ENCODE data around the gene FAM204A. TPM values are rescaled to one million over a fixed set of nuclear protein-coding genes. Genes with fewer than 3 reads are reported as not detected.

The FAM204A gene
- total RNA-seq, 1 experiment from 2014 or later: 44.4 TPM

DNA sequence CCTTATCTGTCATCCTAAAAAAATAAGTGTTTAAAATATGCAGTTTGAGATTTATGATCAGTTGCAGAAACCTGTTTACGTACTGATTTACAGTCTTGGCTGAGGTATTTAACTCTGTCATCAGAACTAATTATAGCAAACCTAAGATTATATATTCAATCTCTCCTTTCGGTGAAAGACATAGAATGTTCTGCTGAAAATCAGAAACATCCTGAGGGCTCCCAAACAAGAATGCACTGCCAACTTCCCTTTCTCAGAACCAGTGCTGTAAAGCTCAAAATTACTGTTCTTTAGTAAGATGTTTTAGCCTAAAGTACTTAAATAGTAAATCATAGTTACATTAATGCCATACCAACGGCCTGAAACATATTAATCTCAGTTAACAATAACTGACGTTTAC lies 34.3 kb downstream of the FAM204A start:
- Histone ChIP-seq H3K9me3 (ENCODE audit: insufficient read depth, low read depth) (no peaks in the 10 kb centered on the region), H3K79me2 (ENCODE audit: low read depth) (no peaks in the 10 kb centered on the region), H3F3A (ENCODE audit: insufficient read depth, low read depth) (no peaks in the 10 kb centered on the region), H3K4me3 (no peak overlapping the region), H3K4me2 (no peak overlapping the region), H3K36me3 (ENCODE audit: low read depth) (no peaks in the 10 kb centered on the region), H3K27me3 (ENCODE audit: insufficient read depth, low read depth) (no peaks in the 10 kb centered on the region), H3K9me2 (ENCODE audit: insufficient read depth) (no peaks in the 10 kb centered on the region), H4K20me1 (ENCODE audit: insufficient read depth) (no peaks in the 10 kb centered on the region), H2AFZ (no peak overlapping the region), H3K27ac (no peak overlapping the region), H3K4me1 (replicated peaks; ENCODE audit: insufficient read depth) (peaks cover 9% of the 10 kb centered on the region)
- ChIA-PET CTCF (no interaction called here), POLR2A (ENCODE audit: unreplicated experiment) (no interaction called here)
- intact Hi-C loops (cut with micrococcal nuclease; ENCODE audit: unreplicated experiment): no loop called here
- no peak for DNase-seq
- TF ChIP-seq EZH2 (IDR thresholded peaks at IDR 0.05; ENCODE audit: low read depth): no peak
- TF ChIP-seq, protein P1, sequence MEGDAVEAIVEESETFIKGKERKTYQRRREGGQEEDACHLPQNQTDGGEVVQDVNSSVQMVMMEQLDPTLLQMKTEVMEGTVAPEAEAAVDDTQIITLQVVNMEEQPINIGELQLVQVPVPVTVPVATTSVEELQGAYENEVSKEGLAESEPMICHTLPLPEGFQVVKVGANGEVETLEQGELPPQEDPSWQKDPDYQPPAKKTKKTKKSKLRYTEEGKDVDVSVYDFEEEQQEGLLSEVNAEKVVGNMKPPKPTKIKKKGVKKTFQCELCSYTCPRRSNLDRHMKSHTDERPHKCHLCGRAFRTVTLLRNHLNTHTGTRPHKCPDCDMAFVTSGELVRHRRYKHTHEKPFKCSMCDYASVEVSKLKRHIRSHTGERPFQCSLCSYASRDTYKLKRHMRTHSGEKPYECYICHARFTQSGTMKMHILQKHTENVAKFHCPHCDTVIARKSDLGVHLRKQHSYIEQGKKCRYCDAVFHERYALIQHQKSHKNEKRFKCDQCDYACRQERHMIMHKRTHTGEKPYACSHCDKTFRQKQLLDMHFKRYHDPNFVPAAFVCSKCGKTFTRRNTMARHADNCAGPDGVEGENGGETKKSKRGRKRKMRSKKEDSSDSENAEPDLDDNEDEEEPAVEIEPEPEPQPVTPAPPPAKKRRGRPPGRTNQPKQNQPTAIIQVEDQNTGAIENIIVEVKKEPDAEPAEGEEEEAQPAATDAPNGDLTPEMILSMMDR (conservative IDR thresholded peaks at IDR 0.05): no peak
- no TSS peak for BruUV-seq (replicated peaks)

DNA sequence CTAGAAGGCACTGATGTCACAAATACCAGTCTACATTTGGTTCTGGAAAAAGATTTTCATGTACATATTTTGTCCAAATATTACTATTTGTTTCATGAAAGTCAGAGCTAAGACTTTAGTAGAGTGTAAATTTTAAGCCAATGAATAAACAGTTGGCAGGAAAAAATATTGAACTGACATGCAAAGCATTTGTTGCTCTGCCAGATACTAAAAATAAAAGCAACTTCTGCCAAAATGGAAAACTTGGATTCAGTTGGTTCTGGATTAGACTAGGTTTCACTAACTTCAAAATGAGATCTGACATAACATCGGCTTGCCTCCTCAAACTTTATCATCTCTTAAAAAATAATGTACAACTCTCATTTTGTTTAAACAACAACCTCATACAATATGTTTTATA lies 34.9 kb downstream of the FAM204A start:
- BruUV-seq (replicated peaks): no TSS peak
- no peaks in the 10 kb centered on the region for H3K9me3 ChIP-seq (ENCODE audit: insufficient read depth, low read depth)
- TF ChIP-seq, protein P1 (conservative IDR thresholded peaks at IDR 0.05): no peak
- no peak for TF ChIP-seq EZH2 (IDR thresholded peaks at IDR 0.05; ENCODE audit: low read depth)
- H2AFZ ChIP-seq: no peak overlapping the region
- CTCF ChIA-PET: no interaction called here
- no peak for DNase-seq
- H3K9me2 ChIP-seq (ENCODE audit: insufficient read depth): no peaks in the 10 kb centered on the region
- H3K4me2 ChIP-seq: no peak overlapping the region
- no peak overlapping the region for H3K27ac ChIP-seq
- peaks cover 9% of the 10 kb centered on the region for H3K4me1 ChIP-seq (replicated peaks; ENCODE audit: insufficient read depth)
- H3K4me3 ChIP-seq: no peak overlapping the region
- no peaks in the 10 kb centered on the region for H3K27me3 ChIP-seq (ENCODE audit: insufficient read depth, low read depth)
- H4K20me1 ChIP-seq (ENCODE audit: insufficient read depth): no peaks in the 10 kb centered on the region
- POLR2A ChIA-PET (ENCODE audit: unreplicated experiment): no interaction called here
- no peaks in the 10 kb centered on the region for H3K36me3 ChIP-seq (ENCODE audit: low read depth)
- no peaks in the 10 kb centered on the region for H3K79me2 ChIP-seq (ENCODE audit: low read depth)
- intact Hi-C loops (cut with micrococcal nuclease; ENCODE audit: unreplicated experiment): no loop called here
- H3F3A ChIP-seq (ENCODE audit: insufficient read depth, low read depth): no peaks in the 10 kb centered on the region

DNA sequence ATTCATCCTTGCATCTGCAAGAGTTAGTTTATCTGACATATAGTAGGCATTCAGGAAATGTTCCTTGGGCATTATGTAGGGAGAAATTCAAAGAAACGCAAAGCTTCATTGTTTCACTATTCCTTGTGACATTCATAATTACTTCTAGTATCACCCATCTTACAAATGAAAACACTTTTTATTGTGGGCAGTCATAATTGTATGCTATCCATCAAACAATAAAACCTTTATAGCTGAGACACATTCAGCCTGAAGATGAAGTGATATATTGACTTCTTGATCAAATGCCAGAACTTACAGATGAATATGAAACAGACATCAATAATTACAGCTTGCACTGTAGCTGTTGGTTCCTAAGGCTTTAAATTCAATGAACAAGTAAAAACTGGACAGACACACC lies 36.4 kb downstream of the FAM204A start:
- TF ChIP-seq EZH2 (IDR thresholded peaks at IDR 0.05; ENCODE audit: low read depth): no peak
- TF ChIP-seq, protein P1 (conservative IDR thresholded peaks at IDR 0.05): no peak
- H3K79me2 ChIP-seq (ENCODE audit: low read depth): no peaks in the 10 kb centered on the region
- POLR2A ChIA-PET (ENCODE audit: unreplicated experiment): no interaction called here
- no TSS peak for BruUV-seq (replicated peaks)
- no peaks in the 10 kb centered on the region for H4K20me1 ChIP-seq (ENCODE audit: insufficient read depth)
- H2AFZ ChIP-seq: no peak overlapping the region
- H3K4me2 ChIP-seq: no peak overlapping the region
- H3K9me2 ChIP-seq (ENCODE audit: insufficient read depth): no peaks in the 10 kb centered on the region
- H3K27me3 ChIP-seq (ENCODE audit: insufficient read depth, low read depth): no peaks in the 10 kb centered on the region
- DNase-seq: no peak
- no peaks in the 10 kb centered on the region for H3K9me3 ChIP-seq (ENCODE audit: insufficient read depth, low read depth)
- H3K4me1 ChIP-seq (replicated peaks; ENCODE audit: insufficient read depth): 0 out of 2 replicates have a peak, but pooled peaks cover 1% of the 10 kb centered on the region
- no peaks in the 10 kb centered on the region for H3K36me3 ChIP-seq (ENCODE audit: low read depth)
- H3K27ac ChIP-seq: no peak overlapping the region
- intact Hi-C loops (cut with micrococcal nuclease; ENCODE audit: unreplicated experiment): no loop called here
- CTCF ChIA-PET: no interaction called here
- H3K4me3 ChIP-seq: no peak overlapping the region
- no peaks in the 10 kb centered on the region for H3F3A ChIP-seq (ENCODE audit: insufficient read depth, low read depth)
